Vagina (tissue), 2 donors: ENCODE data around the gene ODAD2.

Source experiments
- POLR2A ChIP-seq, 2 donors: fragments of 450-650 bp; IDR thresholded peaks; one replicate each; pipeline ENCODE4 v1.6.1; 2017; ENCODE audit warnings: antibody characterized with exemption in 2 of 2, mild to moderate bottlenecking in 2 of 2, moderate library complexity in 2 of 2
- POLR2AphosphoS5 ChIP-seq, 2 donors: sonication (generic); formaldehyde crosslinking; IDR thresholded peaks; one replicate each; pipeline ENCODE4 v1.9.0; 2017; ENCODE audit warnings: antibody characterized with exemption in 2 of 2, mild to moderate bottlenecking in 2 of 2, low read depth in 1 of 2; ENCODE audit not compliant: insufficient read depth in 1 of 2
- TF ChIP-seq, protein P1 (sequence below), 3 experiments: fragments of 450-650 bp in 2 of 3; fragments of 200-600 bp in 1 of 3; sonication (generic) in 1 of 3; IDR thresholded peaks; one replicate each; pipeline ENCODE4 v1.5.1; 2017 to 2019; ENCODE audit warnings: antibody characterized with exemption in 3 of 3, mild to moderate bottlenecking in 2 of 3, moderate library complexity in 2 of 3

DNA sequence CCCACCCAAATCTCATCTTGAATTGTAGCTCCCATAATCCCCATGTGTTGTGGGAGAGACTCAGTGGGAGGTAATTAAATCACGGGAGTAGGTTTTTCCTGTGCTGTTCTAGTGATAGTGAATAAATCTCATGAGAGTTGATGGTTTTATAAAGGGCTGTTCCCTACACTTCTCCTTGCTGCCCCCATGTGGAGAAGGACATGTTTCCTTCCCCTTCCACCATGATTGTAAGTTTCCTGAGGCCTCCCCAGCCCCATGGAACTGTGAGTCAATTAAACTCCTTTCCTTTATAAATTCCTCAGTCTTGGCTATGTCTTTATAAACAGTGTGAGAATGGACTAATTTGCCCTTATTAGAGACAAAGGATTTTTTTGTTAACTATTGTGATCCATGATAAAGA, 204.7 kb downstream of the ODAD2 start:
- TF ChIP-seq POLR2A (IDR thresholded peaks at IDR 0.05) (no peak), POLR2AphosphoS5 (IDR thresholded peaks at IDR 0.05; ENCODE audit: insufficient read depth in 1 of 2, low read depth in 1 of 2) (no peak)
- TF ChIP-seq, protein P1, sequence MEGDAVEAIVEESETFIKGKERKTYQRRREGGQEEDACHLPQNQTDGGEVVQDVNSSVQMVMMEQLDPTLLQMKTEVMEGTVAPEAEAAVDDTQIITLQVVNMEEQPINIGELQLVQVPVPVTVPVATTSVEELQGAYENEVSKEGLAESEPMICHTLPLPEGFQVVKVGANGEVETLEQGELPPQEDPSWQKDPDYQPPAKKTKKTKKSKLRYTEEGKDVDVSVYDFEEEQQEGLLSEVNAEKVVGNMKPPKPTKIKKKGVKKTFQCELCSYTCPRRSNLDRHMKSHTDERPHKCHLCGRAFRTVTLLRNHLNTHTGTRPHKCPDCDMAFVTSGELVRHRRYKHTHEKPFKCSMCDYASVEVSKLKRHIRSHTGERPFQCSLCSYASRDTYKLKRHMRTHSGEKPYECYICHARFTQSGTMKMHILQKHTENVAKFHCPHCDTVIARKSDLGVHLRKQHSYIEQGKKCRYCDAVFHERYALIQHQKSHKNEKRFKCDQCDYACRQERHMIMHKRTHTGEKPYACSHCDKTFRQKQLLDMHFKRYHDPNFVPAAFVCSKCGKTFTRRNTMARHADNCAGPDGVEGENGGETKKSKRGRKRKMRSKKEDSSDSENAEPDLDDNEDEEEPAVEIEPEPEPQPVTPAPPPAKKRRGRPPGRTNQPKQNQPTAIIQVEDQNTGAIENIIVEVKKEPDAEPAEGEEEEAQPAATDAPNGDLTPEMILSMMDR (IDR thresholded peaks at IDR 0.05): no peak
